Activated T-helper 1 cell treated with anti-CD3 and anti-CD28 coated beads, Interleukin-12 subunit alpha, Interleukin-12 subunit beta, Interleukin-2, Interleukin-4 antibody, amounts not matched to agents 30 ng/mL and 10 ng/mL and 1 ng/mL, durations not matched to agents 14 hours and 24 hours and 36 hours (primary cell): ENCODE measurements around the gene TMPRSS12. TPM values are rescaled to one million over a fixed set of nuclear protein-coding genes. Genes with fewer than 3 reads are reported as not detected.
"Not testable (repeated sequence)": the region's sequence is repeated elsewhere in the genome, so short reads cannot be mapped to it uniquely, and the experiment has no call there.

ENCODE experiments used
- DNase-seq: peaks from one replicate; pipeline ENCODE4 v3.0.0; 2021; ENCODE audit warnings: low spot score
- H3K27ac Mint-ChIP-seq: one replicate; pipeline ENCODE4 v1.8.0; 2021; ENCODE audit warnings: mild to moderate bottlenecking, mixed read lengths
- H3K27me3 Mint-ChIP-seq: one replicate; pipeline ENCODE4 v1.8.0; 2022; ENCODE audit warnings: mild to moderate bottlenecking, moderate library complexity, mixed read lengths; ENCODE audit not compliant: insufficient read depth
- H3K36me3 Mint-ChIP-seq: one replicate; pipeline ENCODE4 v1.8.0; 2021; ENCODE audit warnings: low read depth, mixed read lengths
- H3K4me1 Mint-ChIP-seq: one replicate; pipeline ENCODE4 v1.8.0; 2021; ENCODE audit warnings: low read depth, mixed read lengths
- H3K4me3 Mint-ChIP-seq: one replicate; pipeline ENCODE4 v1.8.0; 2021; ENCODE audit warnings: mild to moderate bottlenecking, moderate library complexity, mixed read lengths
- H3K9me3 Mint-ChIP-seq: one replicate; pipeline ENCODE4 v1.8.0; 2021; ENCODE audit warnings: mixed read lengths
- intact Hi-C: fragments of 100-400 bp; cut with micrococcal nuclease; formaldehyde crosslinking; loops from one replicate; pipeline ENCODE4 v1.15.1; 2024
- total RNA-seq: library from RNA; stranded (reverse); gene quantifications from 2 replicates; pipeline ENCODE4 v1.2.3, GENCODE V29; 2022

TMPRSS12 gene
- total RNA-seq, 1 donor from 2014 or later = not detected

DNA sequence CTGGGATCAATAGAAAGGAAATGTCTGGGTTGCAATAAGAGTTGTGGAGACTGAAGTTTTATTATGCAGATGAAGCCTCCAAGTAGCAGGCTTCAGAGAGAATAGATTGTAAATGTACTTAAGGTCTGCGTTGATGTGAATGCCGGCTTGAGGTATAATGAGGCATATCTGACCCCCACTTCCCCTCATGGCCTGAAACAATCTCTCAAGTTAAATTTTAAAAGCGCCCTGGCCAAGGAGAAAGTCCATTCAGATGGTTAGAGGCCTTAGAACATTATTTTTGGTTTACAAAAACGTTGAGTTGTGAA, 81.4 kb downstream of the TMPRSS12 start:
- H3K9me3 Mint-ChIP-seq = no peaks in the 10 kb centered on the region
- H3K4me3 Mint-ChIP-seq = peak overlapping the region; percentile 49
- intact Hi-C loops = loop anchor here (2.0 to 5.0 kb wide), 2 partner anchors 55 to 97 kb away; no protein-coding TSS in a partner anchor
- H3K36me3 Mint-ChIP-seq = no peaks in the 10 kb centered on the region
- H3K4me1 Mint-ChIP-seq = peaks cover 27% of the 10 kb centered on the region
- no peaks in the 10 kb centered on the region for H3K27me3 Mint-ChIP-seq
- no peak for DNase-seq
- peak overlapping the region; percentile 37 for H3K27ac Mint-ChIP-seq

DNA sequence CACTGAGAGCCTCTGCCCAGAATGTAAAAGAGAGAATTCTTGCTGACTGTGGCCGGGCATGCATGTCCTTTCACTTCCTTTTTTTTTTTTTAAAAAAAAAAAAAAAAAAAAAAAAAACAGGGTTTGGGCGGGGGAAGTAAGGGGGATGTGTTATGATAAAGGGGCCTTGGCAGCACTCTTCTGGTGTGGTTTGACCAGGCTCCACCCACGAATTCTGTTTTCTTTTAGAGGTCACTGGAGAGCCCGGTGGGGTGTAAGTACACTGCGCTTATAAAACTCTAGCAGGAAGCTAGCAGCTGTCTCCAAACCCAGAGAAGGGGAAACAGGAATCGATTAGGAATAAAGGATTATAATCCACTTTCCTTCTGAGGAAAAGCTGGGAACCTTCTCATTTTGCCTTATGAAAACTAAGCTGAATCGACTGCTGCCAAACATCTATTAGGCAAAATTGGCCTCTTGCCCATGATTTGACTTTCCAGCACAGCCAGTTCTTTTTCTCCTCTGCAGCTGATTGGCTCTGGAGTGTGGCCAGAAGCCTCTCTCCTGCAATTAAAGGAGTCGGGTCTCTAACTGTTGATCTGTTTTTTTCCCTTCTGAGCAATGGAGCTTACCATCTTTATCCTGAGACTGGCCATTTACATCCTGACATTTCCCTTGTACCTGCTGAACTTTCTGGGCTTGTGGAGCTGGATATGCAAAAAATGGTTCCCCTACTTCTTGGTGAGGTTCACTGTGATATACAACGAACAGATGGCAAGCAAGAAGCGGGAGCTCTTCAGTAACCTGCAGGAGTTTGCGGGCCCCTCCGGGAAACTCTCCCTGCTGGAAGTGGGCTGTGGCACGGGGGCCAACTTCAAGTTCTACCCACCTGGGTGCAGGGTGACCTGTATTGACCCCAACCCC, 82.0 kb downstream of the TMPRSS12 start:
- Mint-ChIP-seq H3K9me3 (no peaks in the 10 kb centered on the region), H3K4me1 (peaks cover 27% of the 10 kb centered on the region), H3K27ac (peak overlapping the region; percentile 64), H3K4me3 (peak overlapping the region; percentile 70), H3K36me3 (no peaks in the 10 kb centered on the region), H3K27me3 (no peaks in the 10 kb centered on the region)
- intact Hi-C loops = loop anchor here (2.0 to 5.0 kb wide), 2 partner anchors 54 to 97 kb away; no protein-coding TSS in a partner anchor
- peak; percentile 3 for DNase-seq

DNA sequence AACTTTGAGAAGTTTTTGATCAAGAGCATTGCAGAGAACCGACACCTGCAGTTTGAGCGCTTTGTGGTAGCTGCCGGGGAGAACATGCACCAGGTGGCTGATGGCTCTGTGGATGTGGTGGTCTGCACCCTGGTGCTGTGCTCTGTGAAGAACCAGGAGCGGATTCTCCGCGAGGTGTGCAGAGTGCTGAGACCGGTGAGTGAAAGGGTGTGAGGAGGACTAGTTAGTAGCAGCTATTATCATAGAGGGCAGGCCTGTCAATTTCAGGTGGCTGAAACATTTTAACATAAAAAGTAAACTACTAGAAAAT, 82.6 kb downstream of the TMPRSS12 start:
- intact Hi-C loops = loop anchor here (2.0 kb wide), 1 partner anchor 54 kb away; no protein-coding TSS in a partner anchor

DNA sequence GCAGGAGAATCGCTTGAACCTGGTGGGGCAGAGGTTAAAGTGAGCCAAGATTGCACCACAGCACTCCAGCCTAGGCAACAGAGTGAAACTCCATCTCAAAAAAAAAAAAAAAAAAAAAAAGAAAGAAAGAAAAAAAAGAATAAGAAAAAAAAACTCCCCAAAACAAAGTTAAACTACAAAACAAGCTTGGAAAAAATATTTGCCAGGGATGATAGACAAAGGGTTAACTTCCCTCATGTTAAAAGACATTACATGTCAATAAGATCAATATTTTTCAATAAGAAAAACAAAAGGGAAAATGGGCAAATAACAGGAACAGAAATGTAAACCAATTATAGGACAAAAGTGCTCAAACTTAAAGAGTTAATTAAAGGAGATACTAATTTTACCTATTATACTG, 83.2 kb downstream of the TMPRSS12 start:
- DNase-seq = no peak
- Mint-ChIP-seq H3K27ac (no peak overlapping the region), H3K4me3 (no peak overlapping the region)

More for the DNA sequence above, 82.6 kb downstream of the TMPRSS12 start:
- Mint-ChIP-seq H3K27me3 (no peaks in the 10 kb centered on the region), H3K9me3 (no peaks in the 10 kb centered on the region), H3K4me3 (peak overlapping the region; percentile 70), H3K4me1 (peaks cover 27% of the 10 kb centered on the region), H3K27ac (no peak overlapping the region), H3K36me3 (no peaks in the 10 kb centered on the region)
- DNase-seq = no peak

DNA sequence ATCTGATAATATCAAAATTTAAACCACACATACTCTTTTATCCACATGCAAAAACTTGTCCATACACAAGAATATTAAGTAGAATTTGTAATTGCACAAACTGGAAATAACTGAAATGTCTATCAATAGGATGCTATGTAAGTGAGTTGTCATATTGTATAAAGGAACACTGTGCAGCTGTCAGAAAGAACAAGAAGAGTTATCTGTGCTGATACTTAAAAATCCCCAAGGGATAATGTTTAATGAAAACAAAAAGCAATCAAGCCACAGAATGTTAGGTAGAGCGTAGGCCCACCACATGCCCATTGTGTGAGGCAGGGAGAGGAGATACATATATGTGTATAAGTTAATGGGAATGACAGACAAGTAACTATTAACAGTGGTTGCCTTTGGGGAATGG, 83.7 kb downstream of the TMPRSS12 start:
- H3K27me3 Mint-ChIP-seq = no peaks in the 10 kb centered on the region
- no peaks in the 10 kb centered on the region for H3K36me3 Mint-ChIP-seq
- intact Hi-C loops = no loop called here
- H3K4me3 Mint-ChIP-seq = no peak overlapping the region
- H3K4me1 Mint-ChIP-seq = peaks cover 27% of the 10 kb centered on the region
- no peak overlapping the region for H3K27ac Mint-ChIP-seq
- DNase-seq = no peak
- H3K9me3 Mint-ChIP-seq = no peaks in the 10 kb centered on the region

More for the DNA sequence above, 83.2 kb downstream of the TMPRSS12 start:
- no peaks in the 10 kb centered on the region for H3K9me3 Mint-ChIP-seq
- no peaks in the 10 kb centered on the region for H3K27me3 Mint-ChIP-seq
- intact Hi-C loops = loop anchor here (2.0 kb wide), 1 partner anchor 53 kb away; no protein-coding TSS in a partner anchor
- no peaks in the 10 kb centered on the region for H3K36me3 Mint-ChIP-seq
- H3K4me1 Mint-ChIP-seq = peaks cover 27% of the 10 kb centered on the region

DNA sequence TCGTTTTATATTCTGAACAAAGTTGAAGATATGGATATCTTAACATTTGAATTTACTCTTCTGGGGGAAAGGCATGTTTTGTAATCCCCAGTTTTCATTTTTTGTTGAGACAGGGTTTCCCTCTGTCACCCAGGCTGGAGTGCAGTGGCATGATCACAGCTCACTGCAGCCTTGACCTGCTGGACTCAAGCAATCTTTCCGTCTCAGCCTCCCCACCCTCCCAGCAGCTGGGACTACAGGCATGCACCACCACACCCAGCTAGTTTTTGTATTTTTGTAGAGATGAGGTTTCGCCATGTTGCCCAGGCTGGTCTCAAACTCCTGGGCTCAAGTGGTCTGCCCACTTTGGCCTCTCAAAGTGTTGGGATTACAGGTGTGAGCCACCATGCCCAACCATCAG, 84.2 kb downstream of the TMPRSS12 start:
- H3K36me3 Mint-ChIP-seq, H3K27me3 Mint-ChIP-seq, H3K9me3 Mint-ChIP-seq, DNase-seq, intact Hi-C loops, H3K4me3 Mint-ChIP-seq, H3K27ac Mint-ChIP-seq: not testable (repeated sequence)
- peaks cover 27% of the 10 kb centered on the region for H3K4me1 Mint-ChIP-seq

DNA sequence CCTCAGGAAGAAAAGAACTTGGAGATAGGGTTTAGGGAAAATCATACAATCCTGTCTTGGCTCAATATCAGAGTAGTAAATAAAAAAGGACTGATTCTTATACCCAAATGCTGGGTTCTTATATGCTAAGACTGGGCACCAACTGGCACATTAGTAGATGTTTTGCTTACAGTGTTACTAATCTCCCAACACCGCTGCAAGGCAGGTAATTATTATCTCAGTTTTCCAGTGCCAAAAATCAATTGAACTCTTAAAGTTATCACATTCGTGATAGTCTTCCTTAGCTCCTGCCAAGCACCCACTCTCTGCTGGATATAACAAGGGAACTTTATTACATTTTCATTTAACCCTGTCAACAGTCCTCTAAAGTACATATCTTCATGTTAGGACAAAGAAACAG, 84.6 kb downstream of the TMPRSS12 start:
- Mint-ChIP-seq H3K27ac (no peak overlapping the region), H3K4me3 (no peak overlapping the region), H3K9me3 (no peaks in the 10 kb centered on the region), H3K4me1 (peaks cover 27% of the 10 kb centered on the region), H3K36me3 (no peaks in the 10 kb centered on the region), H3K27me3 (no peaks in the 10 kb centered on the region)
- intact Hi-C loops = no loop called here
- DNase-seq = no peak

DNA sequence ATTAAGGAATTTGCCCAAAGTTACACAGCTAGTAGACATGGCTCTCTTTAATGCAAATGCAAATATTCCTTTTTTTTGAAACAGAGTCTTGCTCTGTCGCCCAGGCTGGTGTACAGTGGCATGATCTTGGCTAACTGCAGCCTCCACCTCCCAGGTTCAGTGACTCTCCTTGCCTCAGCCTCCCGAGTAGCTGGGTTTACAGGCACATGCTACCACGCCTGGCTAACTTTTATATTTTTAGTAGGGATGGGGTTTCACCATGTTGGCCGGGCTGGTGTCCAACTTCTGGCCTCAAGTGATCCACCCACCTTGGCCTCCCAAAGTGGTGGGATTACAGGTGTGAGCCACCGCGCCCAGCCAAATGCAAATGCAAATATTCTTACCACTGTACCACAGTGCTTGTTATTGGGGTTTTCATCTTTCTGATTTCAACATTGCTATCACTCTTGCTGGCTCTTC, 85.1 kb downstream of the TMPRSS12 start:
- Mint-ChIP-seq H3K27ac (no peak overlapping the region), H3K36me3 (no peaks in the 10 kb centered on the region), H3K27me3 (no peaks in the 10 kb centered on the region), H3K9me3 (no peaks in the 10 kb centered on the region), H3K4me3 (no peak overlapping the region), H3K4me1 (peaks cover 28% of the 10 kb centered on the region)
- intact Hi-C loops = no loop called here
- DNase-seq = no peak

DNA sequence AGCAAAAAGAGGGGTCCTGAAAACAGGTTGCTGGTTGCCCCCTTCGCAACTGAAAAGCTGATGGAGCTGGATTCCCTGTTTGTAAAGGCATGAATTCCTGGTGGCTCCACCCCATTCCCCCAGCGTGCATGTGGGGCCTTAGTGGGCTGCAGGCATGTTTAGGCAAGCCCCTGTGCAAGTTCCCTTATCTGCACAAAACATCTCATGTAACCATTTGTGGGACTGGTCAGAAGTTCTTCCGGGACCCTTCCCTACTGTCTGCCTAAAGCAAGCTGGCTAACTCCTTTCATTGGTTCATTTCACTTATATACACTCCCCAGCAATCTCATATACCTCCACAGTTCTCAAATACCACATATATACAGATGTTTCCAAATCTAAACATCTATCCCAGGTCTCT, 85.7 kb downstream of the TMPRSS12 start:
- no peak for DNase-seq
- H3K9me3 Mint-ChIP-seq = no peaks in the 10 kb centered on the region
- intact Hi-C loops = no loop called here
- no peak overlapping the region for H3K4me3 Mint-ChIP-seq
- peaks cover 29% of the 10 kb centered on the region for H3K4me1 Mint-ChIP-seq
- no peaks in the 10 kb centered on the region for H3K27me3 Mint-ChIP-seq
- no peak overlapping the region for H3K27ac Mint-ChIP-seq
- H3K36me3 Mint-ChIP-seq = no peaks in the 10 kb centered on the region

DNA sequence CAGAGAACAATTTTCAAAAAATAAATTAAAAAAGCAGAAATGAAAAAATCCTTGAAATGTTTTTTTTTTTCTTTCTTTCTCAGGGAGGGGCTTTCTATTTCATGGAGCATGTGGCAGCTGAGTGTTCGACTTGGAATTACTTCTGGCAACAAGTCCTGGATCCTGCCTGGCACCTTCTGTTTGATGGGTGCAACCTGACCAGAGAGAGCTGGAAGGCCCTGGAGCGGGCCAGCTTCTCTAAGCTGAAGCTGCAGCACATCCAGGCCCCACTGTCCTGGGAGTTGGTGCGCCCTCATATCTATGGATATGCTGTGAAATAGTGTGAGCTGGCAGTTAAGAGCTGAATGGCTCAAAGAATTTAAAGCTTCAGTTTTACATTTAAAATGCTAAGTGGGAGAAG, 87.1 kb downstream of the TMPRSS12 start:
- intact Hi-C loops = no loop called here
- Mint-ChIP-seq H3K27me3 (no peaks in the 10 kb centered on the region), H3K4me3 (no peak overlapping the region), H3K9me3 (no peaks in the 10 kb centered on the region), H3K36me3 (no peaks in the 10 kb centered on the region), H3K4me1 (peaks cover 28% of the 10 kb centered on the region), H3K27ac (no peak overlapping the region)
- DNase-seq = no peak

DNA sequence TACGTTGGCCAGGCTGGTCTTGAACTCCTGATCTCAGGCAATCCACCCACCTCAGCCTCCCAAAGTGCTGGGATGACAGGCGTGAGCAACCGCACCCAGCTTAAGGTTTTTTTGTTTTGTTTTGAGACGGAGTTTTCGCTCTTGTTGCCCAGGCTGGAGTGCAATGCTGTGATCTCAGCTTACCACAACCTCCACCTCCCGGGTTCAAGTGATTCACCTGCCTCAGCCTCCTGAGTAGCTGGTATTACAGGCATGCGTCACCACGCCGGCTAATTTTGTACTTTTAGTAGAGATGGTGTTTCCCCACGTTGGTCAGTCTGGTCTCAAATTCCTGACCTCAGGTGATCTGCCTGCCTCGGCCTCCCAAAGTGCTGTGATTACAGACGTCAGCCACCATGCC, 87.8 kb downstream of the TMPRSS12 start:
- peaks cover 26% of the 10 kb centered on the region for H3K4me1 Mint-ChIP-seq

DNA sequence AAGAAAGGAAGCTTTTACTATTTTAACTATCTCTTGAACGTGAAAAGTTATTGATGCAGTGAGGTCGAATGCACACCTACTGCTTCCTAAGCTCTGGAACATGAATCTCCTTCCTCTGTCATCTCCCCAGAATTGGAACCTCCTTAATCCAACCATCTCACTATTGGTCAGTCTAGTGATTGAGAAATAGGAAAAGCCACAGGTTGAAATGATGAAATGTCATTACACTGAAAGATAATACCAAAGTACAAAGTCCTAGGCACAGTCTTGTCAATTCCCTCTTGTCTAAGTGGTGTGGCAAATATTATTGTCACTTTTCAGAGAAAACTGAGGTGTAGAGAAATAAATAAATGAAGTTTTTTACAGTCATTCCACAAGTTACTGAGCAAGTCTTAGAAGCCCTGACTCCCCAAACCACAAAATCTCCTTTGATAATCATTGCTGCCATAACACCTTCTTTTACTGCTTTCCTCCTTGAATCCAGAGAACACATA, 90.1 kb downstream of the TMPRSS12 start:
- Mint-ChIP-seq H3K4me3 (no peak overlapping the region), H3K36me3 (no peaks in the 10 kb centered on the region), H3K27ac (no peak overlapping the region), H3K27me3 (no peaks in the 10 kb centered on the region), H3K9me3 (peaks cover 5% of the 10 kb centered on the region), H3K4me1 (peaks cover 26% of the 10 kb centered on the region)
- DNase-seq = no peak
- intact Hi-C loops = loop anchor here (1.0 kb wide), 1 partner anchor 46 kb away; no protein-coding TSS in a partner anchor

More for the DNA sequence above, 87.8 kb downstream of the TMPRSS12 start:
- DNase-seq, H3K9me3 Mint-ChIP-seq, H3K27ac Mint-ChIP-seq, H3K4me3 Mint-ChIP-seq, H3K27me3 Mint-ChIP-seq, H3K36me3 Mint-ChIP-seq, intact Hi-C loops: not testable (repeated sequence)

DNA sequence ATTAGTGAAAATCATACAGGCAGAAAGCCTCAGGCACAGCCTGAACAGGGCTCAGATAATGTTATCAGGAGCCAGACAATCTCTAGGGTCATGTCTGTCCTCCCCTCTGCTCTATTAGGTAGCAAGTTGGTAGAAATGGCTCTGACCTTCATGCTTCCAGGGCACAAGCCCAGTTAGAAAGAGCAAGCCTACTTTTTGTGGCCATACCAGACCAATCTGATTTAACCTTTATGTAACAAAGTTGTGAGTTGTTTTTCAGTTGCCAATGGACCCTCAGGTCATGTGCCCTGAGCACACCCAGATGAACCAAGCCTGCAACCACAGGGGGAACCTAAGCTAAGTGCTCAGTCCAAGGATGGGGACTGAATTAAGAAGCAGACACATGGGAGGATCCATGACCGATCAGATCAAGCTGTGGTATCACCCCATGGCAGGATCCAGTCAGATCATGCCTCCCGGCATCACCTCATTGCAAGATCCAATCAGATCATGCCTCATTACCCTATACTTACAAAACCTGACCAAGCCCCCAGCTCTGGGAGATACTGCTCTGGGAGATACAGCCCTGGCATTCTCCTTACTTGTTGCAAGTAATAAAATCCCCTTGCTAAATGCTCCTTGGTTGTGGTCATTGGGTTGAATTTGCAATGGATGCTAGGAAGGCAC, 90.9 kb downstream of the TMPRSS12 start:
- H3K27ac Mint-ChIP-seq = no peak overlapping the region
- no peaks in the 10 kb centered on the region for H3K27me3 Mint-ChIP-seq
- peaks cover 8% of the 10 kb centered on the region for H3K9me3 Mint-ChIP-seq
- H3K4me1 Mint-ChIP-seq = peaks cover 26% of the 10 kb centered on the region
- no peak overlapping the region for H3K4me3 Mint-ChIP-seq
- DNase-seq = no peak
- peaks cover 2% of the 10 kb centered on the region for H3K36me3 Mint-ChIP-seq
- intact Hi-C loops = loop anchor here (1.0 kb wide), 1 partner anchor 46 kb away; no protein-coding TSS in a partner anchor
